Measurements from ENCODE around the gene THADA.
A peak's percentile ranks its signal among the peaks of the same experiment; 100 is the strongest.
"Not testable (repeated sequence)": the region's sequence is repeated elsewhere in the genome, so short reads cannot be mapped to it uniquely, and the experiment has no call there.

The THADA gene

GRCh38 chr2:43551990-43552389 lies 43.8 kb downstream of the THADA start:
- POLR2A ChIA-PET: no interaction called here
- CTCF ChIA-PET: no interaction called here
- no peak for DNase-seq (ENCODE audit: extremely low spot score)
- no peak for TF ChIP-seq PKNOX1 (IDR thresholded peaks at IDR 0.05)
- no peak for TF ChIP-seq BHLHE40 (IDR thresholded peaks at IDR 0.05; ENCODE audit: borderline replicate concordance)
- no peak for TF ChIP-seq SP1 (IDR thresholded peaks at IDR 0.05)
- TF ChIP-seq FOXM1 (IDR thresholded peaks at IDR 0.05; ENCODE audit: borderline replicate concordance): no peak
- no peak for TF ChIP-seq ELF4 (IDR thresholded peaks at IDR 0.05)
- no peak for TF ChIP-seq L3MBTL2 (conservative IDR thresholded peaks at IDR 0.05)
- no peak for TF ChIP-seq FOXA1 (IDR thresholded peaks at IDR 0.05)
- TF ChIP-seq HDGF (IDR thresholded peaks at IDR 0.05; ENCODE audit: borderline replicate concordance): no peak
- no peak for TF ChIP-seq FOXK2 (IDR thresholded peaks at IDR 0.05)
- TF ChIP-seq CTBP1 (IDR thresholded peaks at IDR 0.05; ENCODE audit: borderline replicate concordance): no peak
- no peak for TF ChIP-seq NFRKB (IDR thresholded peaks at IDR 0.05)
- TF ChIP-seq SUZ12 (IDR thresholded peaks at IDR 0.05): no peak
- TF ChIP-seq ZNF384 (IDR thresholded peaks at IDR 0.05): no peak
- no peak for TF ChIP-seq LEF1 (IDR thresholded peaks at IDR 0.05; ENCODE audit: borderline replicate concordance)
- TF ChIP-seq TARDBP (IDR thresholded peaks at IDR 0.05): no peak
- TF ChIP-seq ARNT (IDR thresholded peaks at IDR 0.05): no peak

GRCh38 chr2:43548381-43548780 lies 47.5 kb downstream of the THADA start:
- POLR2A ChIA-PET; DNase-seq (ENCODE audit: extremely low spot score); CTCF ChIA-PET: not testable (repeated sequence)

GRCh38 chr2:43542285-43542933 lies 53.4 kb downstream of the THADA start:
- TF ChIP-seq SUZ12 (IDR thresholded peaks at IDR 0.05): no peak
- TF ChIP-seq PKNOX1 (IDR thresholded peaks at IDR 0.05): no peak
- no peak for TF ChIP-seq ZNF384 (IDR thresholded peaks at IDR 0.05)
- no peak for TF ChIP-seq LEF1 (IDR thresholded peaks at IDR 0.05; ENCODE audit: borderline replicate concordance)
- TF ChIP-seq FOXK2 (IDR thresholded peaks at IDR 0.05): no peak
- TF ChIP-seq BHLHE40 (IDR thresholded peaks at IDR 0.05; ENCODE audit: borderline replicate concordance): no peak
- peak; percentile 25 for DNase-seq (ENCODE audit: extremely low spot score)
- ChIA-PET CTCF (interaction anchor here (0.5 kb wide), 1 partner anchor 17 kb away, joined by 3 read pairs; no protein-coding TSS in a partner anchor), POLR2A (no interaction called here)

GRCh38 chr2:43541165-43541564 lies 54.7 kb downstream of the THADA start:
- TF ChIP-seq FOXM1 (IDR thresholded peaks at IDR 0.05; ENCODE audit: borderline replicate concordance): no peak
- TF ChIP-seq NFRKB (IDR thresholded peaks at IDR 0.05): no peak
- TF ChIP-seq FOXA1 (IDR thresholded peaks at IDR 0.05): no peak
- TF ChIP-seq PKNOX1 (IDR thresholded peaks at IDR 0.05): no peak
- TF ChIP-seq CTBP1 (IDR thresholded peaks at IDR 0.05; ENCODE audit: borderline replicate concordance): no peak
- TF ChIP-seq SUZ12 (IDR thresholded peaks at IDR 0.05): no peak
- TF ChIP-seq TARDBP (IDR thresholded peaks at IDR 0.05): no peak
- TF ChIP-seq ARNT (IDR thresholded peaks at IDR 0.05): no peak
- no peak for TF ChIP-seq SP1 (IDR thresholded peaks at IDR 0.05)
- no peak for TF ChIP-seq HDGF (IDR thresholded peaks at IDR 0.05; ENCODE audit: borderline replicate concordance)
- no peak for TF ChIP-seq ZNF384 (IDR thresholded peaks at IDR 0.05)
- no peak for TF ChIP-seq ELF4 (IDR thresholded peaks at IDR 0.05)
- no peak for TF ChIP-seq L3MBTL2 (conservative IDR thresholded peaks at IDR 0.05)
- no peak for TF ChIP-seq FOXK2 (IDR thresholded peaks at IDR 0.05)
- TF ChIP-seq LEF1 (IDR thresholded peaks at IDR 0.05; ENCODE audit: borderline replicate concordance): no peak
- TF ChIP-seq BHLHE40 (IDR thresholded peaks at IDR 0.05; ENCODE audit: borderline replicate concordance): no peak
- no peak for DNase-seq (ENCODE audit: extremely low spot score)
- ChIA-PET CTCF (no interaction called here), POLR2A (interaction anchor here (1.1 kb wide), 1 partner anchor 315 kb away, joined by 3 read pairs; the partner anchor contains the start of gene ZFP36L2)

GRCh38 chr2:43540021-43540779 lies 55.6 kb downstream of the THADA start:
- CTCF ChIA-PET: no interaction called here
- TF ChIP-seq CTBP1 (IDR thresholded peaks at IDR 0.05; ENCODE audit: borderline replicate concordance): no peak
- DNase-seq (ENCODE audit: extremely low spot score): no peak
- POLR2A ChIA-PET: interaction anchor here (1.1 kb wide), 1 partner anchor 314 kb away, joined by 3 read pairs; the partner anchor contains the start of gene ZFP36L2

GRCh38 chr2:43539436-43539835 lies 56.4 kb downstream of the THADA start:
- CTCF ChIA-PET: no interaction called here
- TF ChIP-seq FOXA1 (IDR thresholded peaks at IDR 0.05): no peak
- no peak for TF ChIP-seq FOXM1 (IDR thresholded peaks at IDR 0.05; ENCODE audit: borderline replicate concordance)
- no peak for TF ChIP-seq PKNOX1 (IDR thresholded peaks at IDR 0.05)
- no peak for DNase-seq (ENCODE audit: extremely low spot score)
- POLR2A ChIA-PET: no interaction called here
